Smooth muscle cell of the coronary artery (primary cell): Measurements from ENCODE around the gene WDR3. TPM values are rescaled to one million over a fixed set of nuclear protein-coding genes. Genes with fewer than 3 reads are reported as not detected.

ENCODE experiments used
- total RNA-seq: library from RNA; depleted of rRNA; stranded (reverse); fragments of >200 nt; gene quantifications from 2 replicates; pipeline ENCODE4 v1.2.3, GENCODE V29; 2014; ENCODE audit warnings: low replicate concordance

Gene WDR3
- 14.5 and 19.2 TPM in 2 replicates for total RNA-seq

DNA sequence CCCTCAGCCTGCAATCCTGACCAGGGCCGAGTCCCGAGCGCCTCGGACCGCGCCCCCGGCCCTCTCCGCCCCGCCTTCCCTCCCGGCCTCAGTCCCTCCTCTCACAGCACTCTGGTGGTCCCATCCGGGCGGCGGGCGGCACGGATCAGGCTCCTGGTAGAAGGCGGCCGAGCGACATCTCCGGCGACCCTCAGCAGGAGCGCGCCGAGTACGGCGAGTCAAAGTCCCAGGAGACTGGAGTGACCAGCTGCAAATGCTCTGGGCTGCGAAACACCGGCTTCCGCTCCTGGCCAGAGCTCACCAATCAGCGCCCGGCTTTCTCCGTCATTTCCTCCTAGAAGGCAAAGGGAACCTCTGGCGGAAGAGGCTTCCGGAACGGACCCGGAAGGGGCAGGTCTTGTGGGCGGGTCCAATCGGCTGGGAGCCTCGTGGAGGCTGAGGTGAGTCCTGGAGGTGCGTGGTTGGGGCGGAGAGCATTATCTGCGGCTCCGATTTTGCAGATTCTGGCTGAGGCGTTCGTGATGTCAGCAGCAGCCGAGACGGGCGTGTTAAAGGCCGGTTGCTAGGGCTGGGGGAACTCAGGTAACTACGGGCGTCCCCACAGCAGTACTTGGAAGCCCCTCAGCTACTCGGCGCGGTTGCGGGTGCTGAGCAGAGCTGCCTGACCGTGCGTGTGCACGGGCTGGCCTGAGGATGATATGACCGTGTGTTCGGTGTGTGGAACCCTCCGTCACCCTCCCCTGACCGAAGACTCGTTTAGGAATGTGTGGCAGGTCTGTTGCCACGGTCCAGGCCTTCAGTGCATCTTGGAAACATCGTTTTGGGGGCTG lies at the start of gene WDR3, which contains the start of gene GDAP2:
Gene WDR3 (plus strand): TSS at position 397 of the 830 bp plus-strand sequence. CDS start 3,581 bp downstream, outside the sequence.
Gene GDAP2 (minus strand): TSS at position 279 of the 830 bp plus-strand sequence. CDS start 9,264 bp downstream, outside the sequence.

Other genes starting within 250 kb of the WDR3 start
- gene GDAP2, start 118 bp upstream of the WDR3 start, total RNA-seq: 15.6 and 15.8 TPM in 2 replicates